ENCODE data around the gene C1QTNF12.

GRCh38 chr1:1285611-1286311 lies 39.2 kb upstream of the C1QTNF12 start:
- TF ChIP-seq EZH2 (IDR thresholded peaks at IDR 0.05) (no peak), POLR2AphosphoS5 (IDR thresholded peaks at IDR 0.05; ENCODE audit: borderline replicate concordance, low read depth, low read length) (no peak), FOXP2 (optimal IDR thresholded peaks at IDR 0.05; ENCODE audit: control extremely low read depth, extremely low read length, insufficient read depth) (no peak)
